Natural killer cell (primary cell): Measurements from ENCODE around the gene RBPMS2. TPM values are rescaled to one million over a fixed set of nuclear protein-coding genes. Genes with fewer than 3 reads are reported as not detected.
A peak's percentile ranks its signal among the peaks of the same experiment; 100 is the strongest.

Experiments
- ATAC-seq, 3 donors: fragments of 150-1000 bp in 2 of 3; fragments of 200-7000 bp in 1 of 3; cut with Tn5 transposase; 1 replicate in 1 of 3; 2 replicates in 2 of 3; pipeline ENCODE4 v1.10.0; 2021; ENCODE audit warnings: mild to moderate bottlenecking in 2 of 3, moderate library complexity in 2 of 3
- DNase-seq, 2 donors: peaks; one replicate each; pipeline versions ENCODE4 v3.0.0 to v3.0.0-alpha.2; 2013 to 2021; ENCODE audit warnings: mixed read lengths in 1 of 2
- H3K27ac ChIP-seq: one replicate; pipeline ENCODE4 v1.5.1; 2013; ENCODE audit warnings: mild to moderate bottlenecking, low read length
- H3K27me3 ChIP-seq: one replicate; pipeline ENCODE4 v1.6.1; 2013; ENCODE audit warnings: low read length; ENCODE audit not compliant: control insufficient read depth, insufficient read depth
- H3K36me3 ChIP-seq: one replicate; pipeline ENCODE4 v1.6.1; 2013; ENCODE audit warnings: low read length; ENCODE audit not compliant: control insufficient read depth, insufficient read depth
- H3K4me1 ChIP-seq: one replicate; pipeline ENCODE4 v1.6.1; 2013; ENCODE audit warnings: low read length; ENCODE audit not compliant: control insufficient read depth, insufficient read depth
- H3K4me3 ChIP-seq: one replicate; pipeline ENCODE4 v1.5.1; 2013; ENCODE audit warnings: low read length
- H3K9me3 ChIP-seq: one replicate; pipeline ENCODE4 v1.6.1; 2013; ENCODE audit warnings: low read length; ENCODE audit not compliant: control insufficient read depth, insufficient read depth
- H3K27ac Mint-ChIP-seq, 2 donors: one replicate each; pipeline ENCODE4 v1.8.0; 2022; ENCODE audit warnings: mild to moderate bottlenecking in 2 of 2, mixed read lengths in 2 of 2, moderate library complexity in 1 of 2
- H3K27me3 Mint-ChIP-seq, 2 donors: one replicate each; pipeline ENCODE4 v1.8.0; 2022; ENCODE audit warnings: low read depth in 2 of 2, mixed read lengths in 2 of 2
- H3K36me3 Mint-ChIP-seq: one replicate; pipeline ENCODE4 v1.8.0; 2022; ENCODE audit warnings: mixed read lengths
- H3K4me1 Mint-ChIP-seq, 2 donors: one replicate each; pipeline ENCODE4 v1.8.0; 2022; ENCODE audit warnings: mixed read lengths in 2 of 2
- H3K4me3 Mint-ChIP-seq: one replicate; pipeline ENCODE4 v1.8.0; 2022; ENCODE audit warnings: mild to moderate bottlenecking, moderate library complexity, mixed read lengths
- H3K9me3 Mint-ChIP-seq, 2 donors: one replicate each; pipeline ENCODE4 v1.8.0; 2022; ENCODE audit warnings: mixed read lengths in 2 of 2
- WGBS: methylation state at CpG from one replicate; pipeline ENCODE4 v1.1.7; 2013; ENCODE audit warnings: missing lambda C conversion rate; ENCODE audit not compliant: insufficient coverage; 5-methylcytosine and 5-hydroxymethylcytosine counted together
- intact Hi-C: fragments of 100-400 bp; cut with micrococcal nuclease; formaldehyde crosslinking; loops from one replicate; pipeline ENCODE4 v1.14.2; 2022
- total RNA-seq, 4 donors: library from RNA; stranded (reverse); fragments of 120-200 nt in 1 of 4; gene quantifications; one replicate each; pipeline versions ENCODE4 v1.2.3 to v1.2.4, GENCODE V29; 2013 to 2022
- TF ChIP-seq, protein P1 (sequence below): fragments of 200-600 bp; IDR thresholded peaks from one replicate; pipeline ENCODE4 v1.8.0; 2022; ENCODE audit warnings: antibody characterized with exemption

RBPMS2 gene
- total RNA-seq, 3 donors from 2014 or later (not counting 1 experiment from before 2014, with no cell fraction given) = 7.2 to 25.8 (median 14.7) TPM

DNA sequence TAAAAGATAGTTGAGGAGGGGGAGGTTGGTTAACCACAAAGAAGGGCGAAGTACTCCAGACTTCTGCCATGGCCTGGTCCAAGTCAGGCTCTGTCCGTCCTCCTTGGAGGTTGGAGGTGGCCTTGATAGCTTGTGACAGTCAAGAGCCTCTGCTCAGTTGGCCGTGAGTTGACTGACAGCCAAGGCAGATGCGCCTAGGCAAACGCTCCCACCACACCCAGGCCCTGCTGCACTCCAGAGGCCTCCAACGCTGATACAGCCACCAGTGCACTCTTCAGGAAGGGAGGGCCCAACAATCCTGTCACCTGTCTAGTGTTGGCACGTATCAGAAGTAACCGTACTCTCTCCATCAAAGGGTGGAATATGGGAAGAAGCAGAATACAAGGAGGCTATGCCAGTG is 9.3 kb downstream of the RBPMS2 start:
- WGBS = 83% methylated on average over 8 of the region's 8 CpGs

DNA sequence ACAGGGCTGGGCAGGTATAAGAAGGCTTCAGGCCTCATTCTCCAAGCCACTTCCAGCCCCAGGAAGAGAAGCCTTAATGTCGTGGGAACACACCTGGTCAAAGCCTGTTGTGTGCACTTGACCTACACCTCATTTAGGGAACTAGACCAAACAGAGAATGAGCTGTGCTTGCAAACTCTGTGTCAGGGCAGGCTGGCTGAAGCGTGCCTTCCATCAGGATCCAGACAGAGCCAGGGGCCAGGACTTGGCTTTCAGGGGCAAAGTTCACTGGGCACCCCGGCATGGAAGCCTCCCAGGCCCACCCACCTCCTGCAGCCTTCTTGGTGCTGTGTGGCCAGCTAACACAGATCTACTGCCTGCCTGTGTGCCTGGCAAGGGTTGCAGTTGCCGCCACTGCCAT is 11.5 kb downstream of the RBPMS2 start:
- Histone ChIP-seq H3K4me1 (no peaks in the 10 kb centered on the region), H3K27me3 (no peaks in the 10 kb centered on the region), H3K4me3 (no peak overlapping the region), H3K36me3 (no peaks in the 10 kb centered on the region), H3K27ac (no peak overlapping the region), H3K9me3 (no peaks in the 10 kb centered on the region)
- 84% methylated on average over 4 of the region's 4 CpGs for WGBS
- intact Hi-C loops = loop anchor here (10.0 kb wide), 1 partner anchor 51 kb away; no protein-coding TSS in a partner anchor
- ATAC-seq = no peak
- TF ChIP-seq, protein P1, sequence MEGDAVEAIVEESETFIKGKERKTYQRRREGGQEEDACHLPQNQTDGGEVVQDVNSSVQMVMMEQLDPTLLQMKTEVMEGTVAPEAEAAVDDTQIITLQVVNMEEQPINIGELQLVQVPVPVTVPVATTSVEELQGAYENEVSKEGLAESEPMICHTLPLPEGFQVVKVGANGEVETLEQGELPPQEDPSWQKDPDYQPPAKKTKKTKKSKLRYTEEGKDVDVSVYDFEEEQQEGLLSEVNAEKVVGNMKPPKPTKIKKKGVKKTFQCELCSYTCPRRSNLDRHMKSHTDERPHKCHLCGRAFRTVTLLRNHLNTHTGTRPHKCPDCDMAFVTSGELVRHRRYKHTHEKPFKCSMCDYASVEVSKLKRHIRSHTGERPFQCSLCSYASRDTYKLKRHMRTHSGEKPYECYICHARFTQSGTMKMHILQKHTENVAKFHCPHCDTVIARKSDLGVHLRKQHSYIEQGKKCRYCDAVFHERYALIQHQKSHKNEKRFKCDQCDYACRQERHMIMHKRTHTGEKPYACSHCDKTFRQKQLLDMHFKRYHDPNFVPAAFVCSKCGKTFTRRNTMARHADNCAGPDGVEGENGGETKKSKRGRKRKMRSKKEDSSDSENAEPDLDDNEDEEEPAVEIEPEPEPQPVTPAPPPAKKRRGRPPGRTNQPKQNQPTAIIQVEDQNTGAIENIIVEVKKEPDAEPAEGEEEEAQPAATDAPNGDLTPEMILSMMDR = no peak
- H3K9me3 Mint-ChIP-seq = no peaks in the 10 kb centered on the region
- DNase-seq = no peak
- H3K4me1 Mint-ChIP-seq = peaks cover 15 to 31% of the 10 kb centered on the region in 2 donors
- H3K27ac Mint-ChIP-seq = peak overlapping the region in 1 of 2 donors; percentile 86
- H3K36me3 Mint-ChIP-seq = no peaks in the 10 kb centered on the region
- no peak overlapping the region for H3K4me3 Mint-ChIP-seq
- H3K27me3 Mint-ChIP-seq = no peaks in the 10 kb centered on the region

More for the DNA sequence above, 9.3 kb downstream of the RBPMS2 start:
- ATAC-seq (no peak), DNase-seq (no peak)
- H3K4me1 ChIP-seq = no peaks in the 10 kb centered on the region
- H3K4me3 ChIP-seq = no peak overlapping the region
- Mint-ChIP-seq H3K27ac (no peak overlapping the region), H3K27me3 (no peaks in the 10 kb centered on the region), H3K4me3 (no peak overlapping the region), H3K9me3 (no peaks in the 10 kb centered on the region), H3K36me3 (no peaks in the 10 kb centered on the region), H3K4me1 (peaks cover 19 to 31% of the 10 kb centered on the region in 2 donors)
- intact Hi-C loops = loop anchor here (10.0 kb wide), 1 partner anchor 49 kb away; no protein-coding TSS in a partner anchor
- no peak overlapping the region for H3K27ac ChIP-seq
- no peaks in the 10 kb centered on the region for H3K9me3 ChIP-seq
- H3K36me3 ChIP-seq = no peaks in the 10 kb centered on the region
- no peaks in the 10 kb centered on the region for H3K27me3 ChIP-seq
- TF ChIP-seq, protein P1 = no peak

DNA sequence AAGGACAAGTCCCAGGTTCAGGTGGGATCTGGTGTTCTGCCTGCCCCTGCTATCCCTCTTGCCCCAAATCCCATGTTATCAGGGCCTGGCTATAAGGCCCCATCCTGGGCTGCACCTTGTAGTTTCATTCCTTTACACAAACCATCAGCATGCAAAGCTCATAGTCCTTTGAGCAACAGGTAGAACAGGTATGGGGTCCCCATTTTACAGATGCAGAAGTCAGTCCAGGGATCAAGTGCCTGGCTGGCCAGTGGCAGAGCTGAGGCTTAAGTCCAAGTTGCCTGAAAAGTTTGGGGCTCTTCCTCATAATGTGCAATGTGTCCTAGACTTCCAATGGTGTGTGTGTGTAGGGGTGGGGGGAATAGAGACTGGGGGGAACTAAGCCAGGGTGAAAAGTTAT is 11.9 kb downstream of the RBPMS2 start:
- H3K27ac Mint-ChIP-seq = peak overlapping the region in 1 of 2 donors; percentile 86
- peaks cover 15 to 31% of the 10 kb centered on the region in 2 donors for H3K4me1 Mint-ChIP-seq
- no peaks in the 10 kb centered on the region for H3K9me3 Mint-ChIP-seq
- Histone ChIP-seq H3K9me3 (no peaks in the 10 kb centered on the region), H3K36me3 (no peaks in the 10 kb centered on the region), H3K27me3 (no peaks in the 10 kb centered on the region), H3K4me1 (no peaks in the 10 kb centered on the region), H3K4me3 (no peak overlapping the region), H3K27ac (no peak overlapping the region)
- H3K27me3 Mint-ChIP-seq = no peaks in the 10 kb centered on the region
- H3K4me3 Mint-ChIP-seq = no peak overlapping the region
- intact Hi-C loops = loop anchor here (10.0 kb wide), 1 partner anchor 51 kb away; no protein-coding TSS in a partner anchor
- no peaks in the 10 kb centered on the region for H3K36me3 Mint-ChIP-seq
- no peak for DNase-seq
- ATAC-seq = no peak
- TF ChIP-seq, protein P1 = no peak

DNA sequence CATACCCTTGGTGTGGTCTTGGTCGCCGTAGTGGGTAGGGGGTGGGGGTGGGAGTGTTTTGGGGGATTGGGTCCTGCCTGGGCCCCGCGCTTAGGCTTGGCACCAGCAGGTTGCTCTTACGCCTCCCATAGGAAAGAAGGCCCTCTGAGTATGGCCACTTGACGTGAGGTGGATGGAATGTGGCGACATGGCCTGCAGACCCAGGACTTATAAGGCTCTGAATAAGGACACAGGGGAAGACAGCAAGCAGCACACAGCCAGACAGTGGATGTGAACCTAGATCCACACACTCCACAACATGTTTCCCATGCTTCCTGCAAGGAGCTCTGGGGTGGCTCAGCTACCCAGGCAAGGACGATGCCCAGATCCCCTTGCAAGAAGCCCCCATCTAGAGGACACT is 12.4 kb downstream of the RBPMS2 start:
- peak overlapping the region; percentile 72 to 86 for H3K27ac Mint-ChIP-seq
- H3K4me1 ChIP-seq = no peaks in the 10 kb centered on the region
- no peaks in the 10 kb centered on the region for H3K27me3 Mint-ChIP-seq
- no peak overlapping the region for H3K4me3 Mint-ChIP-seq
- no peaks in the 10 kb centered on the region for H3K36me3 ChIP-seq
- intact Hi-C loops = loop anchor here (10.0 kb wide), 1 partner anchor 52 kb away; no protein-coding TSS in a partner anchor
- no peak for ATAC-seq
- no peak for DNase-seq
- no peak overlapping the region for H3K27ac ChIP-seq
- H3K4me1 Mint-ChIP-seq = peaks cover 13 to 32% of the 10 kb centered on the region in 2 donors
- no peak overlapping the region for H3K4me3 ChIP-seq
- no peaks in the 10 kb centered on the region for H3K36me3 Mint-ChIP-seq
- H3K27me3 ChIP-seq = no peaks in the 10 kb centered on the region
- TF ChIP-seq, protein P1 = no peak
- no peaks in the 10 kb centered on the region for H3K9me3 Mint-ChIP-seq
- no peaks in the 10 kb centered on the region for H3K9me3 ChIP-seq
- WGBS = 94% methylated on average over 8 of the region's 8 CpGs
